NCI-H146 treated with DMSO at 0.1 percent for 48 hours (cell line): Measurements from ENCODE around the gene PLXDC1.
"Not testable (repeated sequence)": the region's sequence is repeated elsewhere in the genome, so short reads cannot be mapped to it uniquely, and the experiment has no call there.

ENCODE experiments used
- DNase-seq: peaks from one replicate; lab custom pipeline; 2025; ENCODE audit not compliant: unreplicated experiment; lab: John Stamatoyannopoulos, UW

Gene PLXDC1

DNA sequence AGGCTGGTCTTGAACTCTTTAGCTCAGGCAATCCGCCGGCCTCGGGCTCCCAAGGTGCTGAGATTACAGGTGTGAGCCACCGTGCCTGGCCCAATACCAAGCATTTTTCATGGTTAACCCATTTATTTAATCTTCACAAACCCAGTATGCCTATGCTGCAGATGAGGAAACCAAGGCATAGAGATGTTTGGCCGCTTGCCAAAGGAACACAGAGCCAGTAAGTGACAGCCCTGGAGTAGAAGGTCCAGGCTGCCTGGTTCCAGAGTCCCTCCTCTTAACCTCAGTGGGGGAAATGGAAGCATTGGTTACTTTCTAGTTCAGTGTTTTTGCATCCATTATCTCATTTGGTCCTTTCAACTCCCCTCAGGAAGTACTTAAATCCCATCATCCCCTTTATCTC lies 29.9 kb upstream of the PLXDC1 start:
- DNase-seq, result no peak

DNA sequence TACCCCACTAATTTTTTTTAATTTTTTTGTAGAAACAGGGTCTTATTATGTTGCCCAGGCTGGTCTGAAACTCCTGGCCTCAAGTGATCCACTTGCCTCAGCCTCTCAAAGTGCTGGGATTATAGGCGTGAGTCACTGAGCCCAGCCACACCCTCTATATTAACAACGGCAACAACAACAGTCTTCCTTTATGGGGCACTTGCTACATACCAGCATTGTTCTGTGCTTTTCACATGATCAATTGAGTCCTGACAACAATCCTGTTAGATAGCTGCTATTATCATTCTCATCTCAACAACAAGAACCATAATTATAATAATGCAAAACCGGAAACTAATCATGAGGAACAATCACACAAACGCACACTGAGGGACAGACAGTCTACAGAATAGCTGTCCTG lies 27.1 kb upstream of the PLXDC1 start:
- no peak for DNase-seq

DNA sequence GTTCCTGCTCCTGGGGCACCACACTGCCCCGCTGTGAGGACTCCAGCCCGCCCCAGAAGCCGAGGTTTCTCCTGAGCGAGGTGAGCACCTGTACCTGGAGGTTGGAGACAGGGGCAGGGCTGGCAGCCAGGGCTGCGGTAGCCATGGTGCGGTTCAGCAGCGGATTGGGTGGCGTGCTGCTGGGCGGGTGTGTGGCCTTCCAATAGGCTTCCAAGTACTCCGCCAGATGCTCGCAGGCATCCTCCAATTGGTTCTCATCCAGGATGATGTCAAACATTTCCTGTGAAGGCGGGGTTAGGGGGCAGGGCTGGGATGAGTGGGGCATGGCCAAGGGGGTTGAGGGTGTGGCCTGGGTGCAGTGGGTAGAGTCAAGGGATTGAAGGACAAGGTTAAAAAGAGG lies 25.8 kb upstream of the PLXDC1 start:
- DNase-seq, result no peak

DNA sequence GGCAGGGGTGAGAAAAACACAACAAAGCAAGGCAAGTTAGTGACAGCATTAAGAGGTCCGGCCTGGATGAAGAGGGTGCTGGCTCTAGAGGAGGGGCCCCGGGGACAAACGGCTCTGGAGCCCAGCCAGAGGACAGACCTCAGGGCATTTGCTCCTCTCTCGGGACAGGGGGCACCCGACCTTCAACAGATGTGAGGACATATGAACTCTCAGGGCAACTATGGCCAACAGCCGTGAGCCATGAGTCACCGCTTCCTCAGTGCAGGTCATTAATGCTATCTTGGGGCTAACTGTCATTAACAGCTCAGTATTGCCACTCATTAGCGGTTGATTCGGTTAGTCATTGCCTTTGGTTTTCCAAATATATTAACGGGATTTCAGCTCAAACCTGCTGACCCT lies 24.3 kb upstream of the PLXDC1 start:
- DNase-seq, result no peak

DNA sequence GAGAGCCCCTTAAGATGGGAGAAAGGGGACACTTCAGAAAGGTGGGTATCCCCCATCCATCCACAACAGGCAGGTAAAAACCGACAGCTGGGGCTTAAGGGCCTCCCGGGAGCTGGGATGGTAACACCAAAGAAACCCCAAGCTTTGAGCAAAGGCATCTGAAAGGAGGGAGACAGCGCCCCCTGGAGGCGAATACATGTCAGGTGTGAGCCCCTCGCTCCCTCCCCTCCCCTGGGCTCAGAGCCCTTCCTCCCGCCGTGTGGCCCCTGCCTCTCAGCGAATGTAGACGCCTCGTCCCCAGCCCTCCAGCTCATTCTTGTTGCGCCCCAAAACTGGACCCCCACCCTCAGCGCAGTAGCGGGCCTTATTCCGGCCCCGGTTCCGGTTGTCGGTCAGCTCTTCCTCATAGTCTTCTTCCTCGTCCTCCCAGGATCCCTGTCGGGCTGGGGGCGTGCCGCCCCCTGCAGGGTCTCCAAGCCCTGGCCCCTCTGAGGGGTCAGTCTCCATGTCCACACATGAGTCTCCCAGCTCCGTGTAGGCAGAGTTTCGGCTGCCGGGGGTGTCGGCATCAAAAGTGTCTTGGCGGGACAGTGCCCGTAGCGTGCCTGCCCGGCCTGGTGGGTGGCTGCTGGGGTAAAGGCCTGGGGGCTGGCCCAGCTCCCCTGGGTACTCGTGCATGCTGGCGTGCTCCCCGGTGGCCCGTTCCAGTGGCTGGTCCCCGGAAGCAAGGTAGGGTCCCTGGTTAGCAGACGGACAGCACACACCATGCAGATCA lies 23.7 kb upstream of the PLXDC1 start:
- DNase-seq, result peak; percentile 32

DNA sequence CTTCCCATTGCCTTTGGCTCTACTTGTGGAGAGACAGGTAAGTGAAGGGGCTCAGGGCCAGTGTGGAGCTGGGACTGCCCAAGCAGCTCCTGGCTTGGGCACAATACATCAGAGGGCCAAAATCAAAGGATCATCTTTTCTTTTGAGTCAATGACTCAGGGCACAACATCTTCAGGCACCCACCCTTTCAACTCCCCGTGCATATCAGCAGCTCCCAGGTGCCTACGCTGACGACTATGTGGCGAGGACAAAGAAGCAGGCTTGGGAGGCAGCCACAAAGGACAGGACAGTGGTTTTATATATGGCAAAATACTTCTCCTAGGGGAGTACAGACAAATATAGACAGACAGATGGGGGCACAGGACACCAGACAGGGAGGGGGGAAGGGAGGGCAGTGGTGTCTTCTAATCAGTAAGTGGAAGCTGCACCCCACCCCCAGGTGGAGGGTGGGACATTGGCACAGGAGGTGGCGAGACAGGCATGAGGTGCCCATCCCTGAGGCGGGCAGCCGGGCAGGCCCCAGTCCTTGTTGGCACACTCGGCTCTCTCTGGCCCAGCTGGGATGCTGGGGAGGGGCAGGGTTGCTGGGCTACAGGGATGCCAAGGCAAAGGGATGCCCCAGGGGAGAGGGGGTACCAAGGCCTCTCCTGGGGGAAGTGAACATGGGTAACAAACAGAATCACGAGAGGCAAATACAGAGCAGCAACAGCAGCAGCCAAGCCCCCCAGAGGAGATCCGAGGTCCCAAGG lies 22.3 kb upstream of the PLXDC1 start:
- no peak for DNase-seq

DNA sequence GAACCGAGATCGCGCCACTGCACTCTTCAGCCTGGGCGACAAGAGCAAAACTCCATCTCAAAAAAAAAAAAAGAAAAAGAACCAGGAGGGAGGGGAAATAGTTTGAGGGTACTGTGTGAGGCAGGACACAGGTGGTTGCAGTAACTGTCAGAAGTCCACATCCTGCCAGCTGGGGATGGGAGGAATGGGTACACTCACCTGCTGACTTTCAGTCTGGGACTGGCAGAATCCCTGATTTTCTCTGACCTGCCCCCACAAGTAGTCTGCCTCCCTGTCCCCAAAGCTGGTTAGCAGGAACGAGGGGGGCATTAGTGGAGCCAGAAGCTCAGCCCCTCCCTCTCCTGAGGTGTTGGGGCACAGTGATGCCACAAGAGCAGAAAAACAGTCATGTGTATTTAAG lies 21.6 kb upstream of the PLXDC1 start:
- no peak for DNase-seq

DNA sequence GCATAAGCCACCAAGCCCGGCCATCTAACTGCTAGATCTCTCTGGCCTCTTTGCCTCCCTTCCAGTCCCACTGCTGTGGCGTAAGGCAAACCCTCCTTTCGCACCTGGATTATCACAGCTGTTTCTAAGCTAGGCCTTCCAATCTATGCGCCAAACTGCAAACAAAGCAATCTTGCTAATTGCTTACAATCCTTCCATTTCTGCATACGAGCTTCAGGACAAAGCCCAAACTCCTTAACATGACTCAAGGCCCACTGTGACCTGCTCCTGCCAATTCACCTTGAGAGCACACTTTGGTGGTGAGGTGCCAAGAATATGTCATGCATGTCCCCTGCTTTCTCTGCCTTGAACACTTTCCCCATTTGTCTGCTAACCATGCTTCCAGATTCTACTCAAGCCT lies 20.5 kb upstream of the PLXDC1 start:
- no peak for DNase-seq

DNA sequence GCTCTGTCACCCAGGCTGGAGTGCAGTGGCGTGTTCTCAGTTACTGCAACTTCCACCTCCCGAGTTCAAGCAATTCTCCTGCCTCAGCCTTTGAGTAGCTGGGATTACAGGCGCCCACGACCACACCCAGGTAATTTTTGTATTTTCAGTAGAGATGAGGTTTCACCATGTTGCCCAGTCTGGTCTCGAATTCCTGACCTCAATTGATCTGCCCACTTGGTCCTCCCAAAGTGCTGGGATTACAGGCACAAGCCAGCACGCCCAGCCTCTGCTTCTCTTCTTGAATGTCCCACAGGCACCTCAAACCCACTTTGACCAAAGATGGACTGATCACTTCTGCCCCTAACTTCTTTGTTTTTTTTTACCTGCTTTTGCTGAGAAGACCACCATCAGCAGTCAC lies 19.1 kb upstream of the PLXDC1 start:
- DNase-seq, result no peak

DNA sequence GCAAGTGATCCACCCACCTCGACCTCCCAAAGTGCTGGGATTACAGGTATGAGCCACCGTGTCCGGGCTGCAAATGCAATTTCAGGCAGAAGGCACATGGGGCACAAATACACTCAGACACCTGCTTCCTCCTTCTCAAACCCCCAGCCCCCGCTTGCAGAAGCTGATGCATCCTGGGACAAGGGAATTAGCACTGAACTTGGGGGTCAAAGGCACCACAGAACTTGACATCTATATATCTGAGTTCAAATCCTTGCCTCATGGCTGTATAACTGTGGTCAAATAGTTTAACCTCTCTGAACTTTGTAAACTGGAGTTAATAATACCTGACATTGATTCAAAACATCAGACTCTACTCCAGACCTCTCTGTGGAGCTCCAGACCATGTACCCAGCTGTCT lies 18.7 kb upstream of the PLXDC1 start:
- DNase-seq, result no peak

DNA sequence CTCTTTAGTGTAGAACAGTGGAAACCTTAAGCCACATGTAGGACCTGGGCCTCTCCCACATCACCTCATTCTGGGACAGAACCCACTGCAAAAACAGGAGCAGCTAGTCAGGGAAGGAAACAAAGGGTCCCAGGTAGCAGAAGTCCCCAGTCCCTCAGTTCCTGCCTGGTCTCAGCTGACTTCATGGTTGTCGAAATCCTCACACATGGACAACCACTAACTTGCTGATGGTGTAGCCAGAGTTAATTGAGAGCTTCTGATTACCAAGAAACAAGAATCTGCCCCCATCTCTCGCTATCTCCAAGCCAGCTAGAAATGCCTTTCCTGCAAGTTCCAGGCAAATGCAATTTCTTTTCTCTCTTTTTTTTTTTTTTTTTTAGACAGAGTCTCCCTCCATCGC lies 18.1 kb upstream of the PLXDC1 start:
- DNase-seq, result no peak

DNA sequence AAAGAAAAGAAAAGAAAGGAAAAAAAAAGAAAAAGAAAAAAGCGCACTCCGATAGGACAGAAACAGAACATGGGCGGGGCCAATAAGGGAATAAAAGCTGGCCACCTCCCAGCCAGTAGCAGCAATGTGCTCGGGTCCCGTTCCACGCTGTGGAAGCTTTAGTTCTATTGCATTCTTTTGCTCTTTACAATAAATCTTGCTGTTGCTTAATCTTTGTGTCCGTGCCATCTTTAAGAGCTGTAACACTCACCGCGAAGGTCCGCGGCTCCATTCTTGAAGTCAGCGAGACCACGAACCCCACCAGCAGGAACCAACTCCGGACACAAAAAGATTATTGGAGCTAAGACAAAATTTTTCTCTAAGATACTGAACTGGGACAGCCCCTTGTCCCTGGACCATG lies 17.7 kb upstream of the PLXDC1 start:
- no peak for DNase-seq

DNA sequence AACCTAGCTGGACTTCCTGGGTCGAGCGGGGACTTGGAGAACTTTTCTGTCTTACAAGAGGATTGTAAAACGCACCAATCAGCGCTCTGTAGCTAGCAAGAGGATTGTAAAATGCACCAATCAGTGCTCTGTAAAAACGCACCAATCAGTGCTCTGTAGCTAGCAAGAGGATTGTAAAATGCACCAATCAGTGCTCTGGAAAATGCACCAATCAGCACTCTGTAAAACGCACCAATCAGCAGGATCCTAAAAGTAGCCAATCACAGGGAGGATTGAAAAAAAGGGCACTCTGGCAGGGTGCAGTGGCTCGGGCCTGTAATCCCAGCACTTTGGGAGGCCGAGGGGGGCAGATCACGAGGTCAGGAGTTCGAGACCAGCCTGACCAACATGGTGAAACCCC lies 17.1 kb upstream of the PLXDC1 start:
- not testable (repeated sequence) for DNase-seq

DNA sequence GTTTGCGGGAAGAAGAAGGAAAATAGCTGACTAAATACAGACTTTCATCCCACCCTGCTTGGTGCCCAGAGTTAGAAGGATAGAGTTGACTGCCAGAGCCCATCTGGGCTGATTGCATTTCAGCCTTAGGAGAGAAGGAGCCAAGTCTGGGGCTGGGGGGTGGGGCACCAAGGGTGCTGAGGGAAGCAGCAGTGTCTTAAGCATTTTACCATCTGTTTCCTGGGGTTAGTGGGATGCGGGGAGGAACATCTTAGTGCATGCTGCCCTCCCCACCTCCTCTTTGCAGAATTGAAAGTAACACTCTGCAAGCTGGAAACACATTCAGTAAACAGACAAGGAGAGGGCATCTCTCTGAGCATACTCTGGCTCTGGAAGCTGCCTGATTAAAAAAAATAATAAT lies 16.0 kb upstream of the PLXDC1 start:
- no peak for DNase-seq

DNA sequence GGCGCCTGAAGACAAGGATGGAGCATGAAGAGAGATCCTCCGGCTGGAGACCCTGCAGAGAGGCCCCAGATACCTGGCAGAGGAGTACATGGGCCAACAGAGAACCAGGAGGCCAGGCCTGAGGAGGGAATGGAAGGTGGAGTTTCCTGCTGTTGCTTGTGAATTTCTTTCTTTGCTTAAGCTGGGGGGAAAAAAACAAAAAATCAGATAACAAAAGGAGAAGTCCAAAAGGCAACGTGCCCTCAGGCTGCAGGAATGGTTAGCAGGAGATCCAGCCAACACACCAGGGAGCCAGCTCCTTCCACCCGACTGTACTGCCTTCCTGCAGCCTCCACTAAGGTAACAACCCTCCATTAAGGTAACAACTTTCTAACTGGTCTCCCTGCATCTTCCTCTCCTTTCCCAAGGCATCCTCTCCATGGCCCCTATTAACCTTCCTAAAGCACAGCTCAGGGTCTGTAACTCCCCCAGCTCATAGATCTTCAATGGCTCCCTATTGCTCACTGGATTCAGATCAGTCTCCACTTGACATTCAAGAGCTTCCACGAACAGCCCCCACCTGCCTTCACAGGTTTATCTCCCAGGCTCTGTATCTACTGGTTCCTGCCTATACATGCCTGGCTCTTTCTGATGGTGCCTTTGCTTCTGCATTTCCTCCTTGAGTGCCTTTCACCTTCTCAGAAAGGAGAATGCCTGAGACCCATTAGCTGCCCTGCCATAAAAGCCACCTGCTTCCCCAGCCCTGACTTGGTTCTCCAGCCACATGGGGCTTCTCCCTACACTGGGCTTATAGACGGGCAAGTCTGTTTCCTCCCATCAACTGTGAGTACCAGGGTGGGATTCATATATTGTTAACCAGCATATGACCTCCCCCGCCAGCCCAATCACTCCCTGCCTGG lies 15.2 kb upstream of the PLXDC1 start:
- DNase-seq, result no peak

DNA sequence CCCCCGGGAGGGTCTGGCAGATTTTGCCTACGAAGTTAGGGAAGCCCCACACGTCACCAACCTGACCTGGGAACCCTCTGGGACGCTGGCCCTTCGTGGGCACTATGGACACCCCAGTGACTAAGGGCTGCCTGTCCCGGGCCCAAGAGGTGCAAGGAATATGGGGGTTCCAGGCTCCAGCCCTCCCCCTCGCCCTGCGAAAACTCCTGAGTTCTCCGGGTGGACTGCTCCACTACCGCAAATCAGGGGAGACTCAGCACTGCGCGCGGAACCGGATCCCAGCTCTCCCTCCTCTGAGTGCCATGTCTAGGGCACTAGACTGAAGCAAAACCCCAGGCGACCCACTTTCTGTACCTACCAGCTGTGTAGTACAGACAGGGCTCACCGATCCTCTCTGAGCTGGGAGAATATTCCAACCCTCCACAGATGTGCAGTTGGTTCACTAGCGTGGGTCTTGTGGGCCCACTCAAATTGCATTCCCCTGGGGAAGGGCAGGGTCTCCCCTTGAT lies 14.5 kb upstream of the PLXDC1 start, which contains the start of gene ARL5C:
ARL5C (minus strand) TSS at position 321 of the 509 bp plus-strand sequence. CDS start 401 bp downstream, outside the sequence.
- DNase-seq, result no peak

DNA sequence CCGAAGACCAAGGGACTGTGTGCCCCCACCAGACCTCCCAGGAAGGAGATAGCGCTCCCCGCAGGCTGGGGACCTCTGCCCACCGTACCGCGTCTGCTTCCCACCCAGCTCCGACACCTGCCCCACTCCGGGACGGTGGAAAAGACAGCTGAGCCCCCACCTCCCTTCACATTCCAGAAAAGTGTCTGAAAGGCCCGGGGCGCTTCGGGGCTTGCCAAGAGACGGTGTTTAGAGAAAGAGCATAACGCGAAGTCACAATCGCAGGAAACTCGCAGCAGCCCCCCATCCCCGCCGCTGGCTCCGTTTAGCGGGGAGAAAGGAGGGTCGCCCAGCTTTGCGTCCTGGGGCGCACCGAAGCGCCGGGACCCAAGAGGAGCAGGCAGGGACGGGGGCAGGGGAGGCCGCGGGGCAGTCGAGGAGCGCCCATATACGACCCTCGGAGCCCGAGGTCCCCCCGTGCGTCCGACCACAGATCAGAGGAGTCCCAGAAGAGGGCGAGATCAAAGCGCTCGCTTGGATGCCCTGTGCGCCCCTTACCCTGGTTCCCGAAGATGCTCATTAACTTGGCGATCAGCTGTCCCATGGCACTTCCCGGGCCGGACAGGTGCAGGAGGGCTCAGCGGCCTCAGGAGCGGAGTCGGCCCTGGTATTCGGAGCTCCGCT lies 13.9 kb upstream of the PLXDC1 start:
- no peak for DNase-seq

DNA sequence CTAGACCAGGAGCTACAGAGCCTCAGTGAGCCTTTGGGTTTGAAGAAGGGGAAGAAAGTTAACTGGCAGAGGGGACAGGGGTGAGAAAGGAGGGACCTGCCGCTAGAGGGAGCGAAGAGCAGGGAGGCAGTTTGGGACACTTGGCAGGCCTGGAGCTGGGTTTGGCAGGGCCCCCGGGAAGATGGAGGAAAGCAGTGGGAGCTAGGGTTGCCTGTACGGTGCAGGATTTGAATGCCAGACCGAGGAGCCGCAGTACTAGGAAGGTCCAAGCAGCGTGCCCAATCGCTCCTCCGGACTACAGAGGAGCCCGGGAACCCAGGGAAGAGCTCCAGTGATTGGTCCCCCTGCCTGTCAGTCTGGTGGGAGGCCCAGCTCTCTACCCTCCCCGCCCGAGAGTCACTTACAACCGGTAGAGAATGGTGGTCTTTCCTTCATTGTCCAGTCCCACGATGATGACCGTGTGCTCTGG lies 13.3 kb upstream of the PLXDC1 start:
- peak; percentile 22 for DNase-seq

DNA sequence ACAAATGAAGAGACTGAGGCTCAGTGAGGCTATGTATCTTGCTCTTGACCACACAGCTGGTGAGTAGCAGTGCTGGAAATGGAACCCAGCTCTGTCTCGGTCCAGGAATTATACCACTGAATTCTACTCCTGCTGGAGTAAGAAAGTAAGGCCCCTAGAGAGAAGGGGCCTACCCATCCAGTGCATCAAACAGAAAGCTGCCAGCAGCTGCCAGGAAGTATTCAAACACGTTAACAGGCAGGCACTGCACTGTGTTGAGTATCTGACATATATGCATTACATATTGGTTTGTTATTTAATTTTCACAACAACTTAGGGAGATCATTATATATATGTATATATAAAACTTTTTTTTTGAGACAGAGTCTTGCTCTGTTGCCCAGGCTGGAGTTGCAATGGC lies 10.5 kb upstream of the PLXDC1 start:
- no peak for DNase-seq

DNA sequence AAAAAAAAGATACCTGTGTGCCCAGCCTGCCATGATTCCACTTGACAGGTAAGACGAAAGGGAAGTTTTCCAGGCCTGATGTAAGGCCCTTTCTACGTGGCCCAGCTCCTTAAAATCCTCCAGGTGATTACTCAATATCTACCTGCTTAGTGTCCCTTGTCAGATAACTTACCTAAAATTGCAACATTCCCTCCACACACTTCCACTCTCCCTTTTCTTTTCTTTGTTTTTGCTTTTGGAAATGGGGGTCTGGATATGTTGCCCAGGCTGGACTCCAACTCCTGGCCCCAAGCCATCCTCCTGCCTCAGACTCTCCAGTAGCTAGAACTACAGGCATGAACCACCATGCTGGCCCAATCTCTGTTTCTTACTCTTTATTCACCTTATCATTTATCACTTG lies 7.2 kb upstream of the PLXDC1 start:
- DNase-seq, result no peak

DNA sequence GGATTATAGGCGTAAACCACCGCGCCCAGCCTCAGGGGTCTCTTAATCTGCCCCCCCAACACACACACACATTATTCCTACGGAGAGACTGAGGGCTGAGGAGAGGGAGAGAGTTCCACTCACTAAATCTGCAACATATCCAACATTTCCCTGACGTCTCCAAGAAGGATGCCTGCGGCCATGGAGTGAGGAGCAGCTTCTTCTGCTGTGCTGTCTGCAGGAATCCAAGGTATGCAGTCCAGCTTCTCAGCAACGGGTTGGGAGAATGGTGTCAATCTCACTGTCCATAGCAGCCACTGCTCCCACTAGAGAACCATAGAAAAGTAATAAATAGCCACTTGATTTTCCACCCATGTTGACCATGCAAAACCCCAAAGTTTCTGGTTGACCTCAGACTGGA lies 5.1 kb upstream of the PLXDC1 start:
- no peak for DNase-seq
